HL-60 (cell line): ENCODE measurements around the gene KAT2A.

Experiments used
- DNase-seq, 2 experiments: peaks; one replicate each; pipeline ENCODE4 v3.0.0-alpha.2; 2010 to 2020; ENCODE audit warnings: low read depth in 1 of 2, low spot score in 1 of 2
- H3K27ac ChIP-seq: fragments of 250-450 bp; sonication (Bioruptor Pico); replicated peaks from 2 replicates; pipeline ENCODE4 v1.5.1; 2020; ENCODE audit warnings: mild to moderate bottlenecking, moderate library complexity
- H3K27me3 ChIP-seq: fragments of 250-450 bp; sonication (Bioruptor Pico); 2 replicates; pipeline ENCODE4 v1.5.1; 2021; ENCODE audit warnings: mild to moderate bottlenecking, moderate library complexity; ENCODE audit not compliant: insufficient read depth, poor library complexity, severe bottlenecking
- H3K4me3 ChIP-seq: replicated peaks from 2 replicates; pipeline ENCODE4 v1.5.1; 2011; ENCODE audit warnings: mild to moderate bottlenecking, control low read depth, low read length; ENCODE audit not compliant: insufficient read depth
- CTCF ChIP-seq: IDR thresholded peaks from one replicate; pipeline ENCODE4 v1.5.1; 2011; ENCODE audit warnings: low read length, control low read depth, inconsistent platforms; ENCODE audit not compliant: insufficient read depth
- GABPA ChIP-seq: IDR thresholded peaks from 2 replicates; pipeline ENCODE4 v1.6.1; 2012; ENCODE audit warnings: low read depth
- POLR2AphosphoS5 ChIP-seq: IDR thresholded peaks from 2 replicates; pipeline ENCODE4 v1.6.1; 2012; ENCODE audit warnings: low read depth
- REST ChIP-seq: IDR thresholded peaks from 2 replicates; pipeline ENCODE4 v1.6.1; 2012; ENCODE audit warnings: low read depth; ENCODE audit not compliant: insufficient replicate concordance
- SPI1 ChIP-seq: IDR thresholded peaks from 2 replicates; pipeline ENCODE4 v1.6.1; 2012; ENCODE audit warnings: low read depth, mild to moderate bottlenecking, borderline replicate concordance

The KAT2A gene

GRCh38 chr17:42165751-42166150 is 44.6 kb upstream of the KAT2A start:
- no peak overlapping the region for H3K27ac ChIP-seq
- no peak for DNase-seq
- no peaks in the 10 kb centered on the region for H3K27me3 ChIP-seq
- TF ChIP-seq GABPA (no peak), REST (no peak), CTCF (no peak), POLR2AphosphoS5 (no peak)
- H3K4me3 ChIP-seq = no peak overlapping the region

DNA sequence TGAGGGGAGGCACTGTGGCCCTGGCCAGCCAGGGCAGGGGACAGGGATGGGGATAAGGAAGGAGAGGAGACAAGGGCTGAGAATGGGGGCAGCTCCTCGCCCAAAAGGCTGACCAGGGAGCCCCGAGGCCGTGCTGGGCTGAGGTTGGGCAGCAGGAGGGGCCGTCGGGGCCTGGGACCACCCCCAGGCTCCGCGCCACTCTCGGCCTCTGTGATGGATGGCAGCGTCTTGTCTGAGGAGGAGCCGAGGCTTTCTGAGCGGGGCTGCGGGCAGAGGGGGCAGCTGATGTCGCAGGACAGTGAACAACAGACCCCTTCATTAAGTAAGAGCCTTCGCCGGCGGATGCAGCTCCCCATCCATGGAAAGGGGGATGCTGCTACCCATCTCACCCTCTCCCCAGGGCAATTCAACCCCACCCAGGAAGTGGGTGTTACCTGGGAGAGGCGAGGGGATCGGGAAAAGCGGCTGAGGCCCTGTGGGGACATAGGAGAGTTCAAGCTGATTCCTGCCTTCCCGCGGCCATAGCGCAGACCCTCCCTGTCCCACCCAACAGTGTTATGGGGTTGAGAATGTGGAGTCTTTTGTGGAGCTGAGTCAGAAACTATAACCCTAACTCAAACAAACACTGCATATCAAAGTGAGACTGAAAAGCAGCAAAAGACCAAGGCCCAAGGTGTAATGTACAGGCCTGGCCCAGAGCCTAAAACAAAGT is 42.7 kb upstream of the KAT2A start:
- H3K27me3 ChIP-seq = no peaks in the 10 kb centered on the region
- no peak overlapping the region for H3K4me3 ChIP-seq
- no peak overlapping the region for H3K27ac ChIP-seq
- TF ChIP-seq GABPA (no peak), POLR2AphosphoS5 (no peak), REST (no peak), SPI1 (no peak), CTCF (no peak)
- no peak for DNase-seq

GRCh38 chr17:42163113-42163512 is 41.9 kb upstream of the KAT2A start:
- H3K27me3 ChIP-seq = no peaks in the 10 kb centered on the region
- no peak for DNase-seq
- no peak overlapping the region for H3K4me3 ChIP-seq
- no peak overlapping the region for H3K27ac ChIP-seq
- peak; percentile 58 for TF ChIP-seq CTCF
- TF ChIP-seq REST = no peak
